ENCODE results near the gene YES1.

The YES1 gene

GRCh38 chr18:774811-775210, 37.2 kb downstream of the YES1 start:
- TF ChIP-seq CTCF (IDR thresholded peaks at IDR 0.05; ENCODE audit: low read depth, low read length, missing control alignments) = no peak
- DNase-seq = no peak
- Histone ChIP-seq H3K36me3 (replicated peaks) (no peaks in the 10 kb centered on the region), H3K27ac (no peak overlapping the region), H3K27me3 (replicated peaks) (no peaks in the 10 kb centered on the region), H3K4me3 (ENCODE audit: low read depth, low read length) (no peak overlapping the region)
- in situ Hi-C loops (cut with HindIII; ENCODE audit: low pct_ligation_motif_present, low sequenced_read_pairs) = no loop called here

DNA sequence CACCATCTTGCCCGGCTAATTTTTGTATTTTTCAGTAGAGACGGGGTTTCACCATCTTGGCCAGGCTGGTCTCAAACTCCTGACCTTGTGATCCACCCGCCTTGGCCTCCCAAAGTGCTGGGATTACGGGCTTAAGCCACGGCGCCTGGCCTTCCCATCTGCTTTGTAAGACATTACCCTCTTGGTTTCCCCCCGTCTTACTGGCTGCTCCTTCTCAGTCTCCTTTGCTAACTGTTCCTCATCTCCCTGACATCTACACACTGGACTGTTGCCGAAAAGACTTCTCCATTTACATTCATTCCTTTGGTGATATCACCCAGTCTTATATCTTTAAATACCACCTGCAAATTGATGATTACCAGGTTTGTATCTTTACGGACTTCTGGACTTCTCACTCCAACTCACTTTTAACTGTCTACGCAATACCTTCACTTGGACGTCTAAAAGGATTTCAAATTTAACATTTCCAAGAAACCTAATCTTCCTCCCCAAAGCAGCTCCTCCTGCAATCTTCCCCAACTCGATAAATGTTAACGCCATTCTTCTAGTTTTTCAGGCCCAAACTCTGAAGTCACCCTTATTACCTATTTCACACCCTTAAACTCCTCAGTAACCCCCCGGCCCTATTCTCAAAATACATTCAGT, 37.9 kb downstream of the YES1 start:
- Histone ChIP-seq H3K27me3 (replicated peaks) (no peaks in the 10 kb centered on the region), H3K27ac (no peak overlapping the region), H3K4me3 (ENCODE audit: low read depth, low read length) (no peak overlapping the region), H3K36me3 (replicated peaks) (no peaks in the 10 kb centered on the region)
- in situ Hi-C loops (cut with HindIII; ENCODE audit: low pct_ligation_motif_present, low sequenced_read_pairs) = no loop called here
- TF ChIP-seq CTCF (IDR thresholded peaks at IDR 0.05; ENCODE audit: low read depth, low read length, missing control alignments) = no peak
- no peak for DNase-seq

- Histone ChIP-seq H3K27me3 (replicated peaks) (no peaks in the 10 kb centered on the region), H3K27ac (no peak overlapping the region), H3K4me3 (ENCODE audit: low read depth, low read length) (no peak overlapping the region), H3K36me3 (replicated peaks) (no peaks in the 10 kb centered on the region)
- TF ChIP-seq CTCF (IDR thresholded peaks at IDR 0.05; ENCODE audit: low read depth, low read length, missing control alignments) = no peak
- no peak for DNase-seq
- in situ Hi-C loops (cut with HindIII; ENCODE audit: low pct_ligation_motif_present, low sequenced_read_pairs) = no loop called here
Measured at GRCh38 chr18:770583-770961, 41.5 kb downstream of the YES1 start.

- no peak for TF ChIP-seq CTCF (IDR thresholded peaks at IDR 0.05; ENCODE audit: low read depth, low read length, missing control alignments)
- Histone ChIP-seq H3K27me3 (replicated peaks) (no peaks in the 10 kb centered on the region), H3K36me3 (replicated peaks) (no peaks in the 10 kb centered on the region), H3K27ac (no peak overlapping the region), H3K4me3 (ENCODE audit: low read depth, low read length) (no peak overlapping the region)
- no peak for DNase-seq
- in situ Hi-C loops (cut with HindIII; ENCODE audit: low pct_ligation_motif_present, low sequenced_read_pairs) = no loop called here
Measured at GRCh38 chr18:767961-768360, 44.1 kb downstream of the YES1 start.

GRCh38 chr18:767084-767882, 44.8 kb downstream of the YES1 start:
- Histone ChIP-seq H3K36me3 (replicated peaks) (no peaks in the 10 kb centered on the region), H3K4me3 (ENCODE audit: low read depth, low read length) (no peak overlapping the region), H3K27ac (no peak overlapping the region), H3K27me3 (replicated peaks) (no peaks in the 10 kb centered on the region)
- no peak for TF ChIP-seq CTCF (IDR thresholded peaks at IDR 0.05; ENCODE audit: low read depth, low read length, missing control alignments)
- DNase-seq = no peak
- in situ Hi-C loops (cut with HindIII; ENCODE audit: low pct_ligation_motif_present, low sequenced_read_pairs) = no loop called here

Measured in brain microvascular endothelial cell (primary cell).